Osteoblast (primary cell): Measurements from ENCODE around the gene HEXIM1. TPM values are rescaled to one million over a fixed set of nuclear protein-coding genes. Genes with fewer than 3 reads are reported as not detected.

Experiments used
- DNase-seq: peaks from one replicate; pipeline ENCODE4 v3.0.0; 2011; ENCODE audit warnings: low spot score, mixed read lengths; ENCODE audit not compliant: insufficient read length; ENCODE audit errors: missing footprints
- H2AFZ ChIP-seq: 2 replicates; pipeline ENCODE4 v1.6.0; 2011; ENCODE audit warnings: mild to moderate bottlenecking, low read length
- H3K27ac ChIP-seq: 2 replicates; pipeline ENCODE4 v1.5.1; 2011; ENCODE audit warnings: mild to moderate bottlenecking, low read depth, low read length, moderate library complexity
- H3K27me3 ChIP-seq: 2 replicates; pipeline ENCODE4 v1.6.0; 2012; ENCODE audit warnings: mild to moderate bottlenecking, control low read depth, inconsistent platforms, low read length, moderate library complexity; ENCODE audit not compliant: insufficient read depth
- H3K36me3 ChIP-seq: 2 replicates; pipeline ENCODE4 v1.5.1; 2011; ENCODE audit warnings: mild to moderate bottlenecking, low read length, control low read depth, moderate library complexity; ENCODE audit not compliant: insufficient read depth
- H3K4me1 ChIP-seq: 2 replicates; pipeline ENCODE4 v1.5.1; 2011; ENCODE audit warnings: mild to moderate bottlenecking, low read length, control low read depth, moderate library complexity; ENCODE audit not compliant: insufficient read depth
- H3K4me2 ChIP-seq: 2 replicates; pipeline ENCODE4 v1.6.0; 2011; ENCODE audit warnings: mild to moderate bottlenecking, low read length; ENCODE audit not compliant: insufficient read depth
- H3K4me3 ChIP-seq: fragments of 200-600 bp; sonication (generic); 3 replicates; pipeline ENCODE4 v1.5.1; 2012; ENCODE audit warnings: mild to moderate bottlenecking, low read length, inconsistent platforms; ENCODE audit not compliant: insufficient read depth
- H3K79me2 ChIP-seq: 2 replicates; pipeline ENCODE4 v1.6.0; 2012; ENCODE audit warnings: mild to moderate bottlenecking, low read length, control low read depth, inconsistent platforms; ENCODE audit not compliant: insufficient read depth
- H3K9me3 ChIP-seq: 2 replicates; pipeline ENCODE4 v1.5.1; 2011; ENCODE audit warnings: low read depth, low read length, control low read depth
- H4K20me1 ChIP-seq: 2 replicates; pipeline ENCODE4 v1.6.0; 2012; ENCODE audit warnings: mild to moderate bottlenecking, low read length, control low read depth; ENCODE audit not compliant: insufficient read depth
- CTCF ChIP-seq: IDR thresholded peaks from 2 replicates; pipeline ENCODE4 v1.5.1; 2011; ENCODE audit warnings: mild to moderate bottlenecking, low read depth, low read length, moderate library complexity; ENCODE audit errors: extremely low read depth
- total RNA-seq: library from RNA; depleted of rRNA; stranded (reverse); fragments of >200 nt; gene quantifications from 2 replicates; pipeline ENCODE4 v1.2.3, GENCODE V29; 2012

HEXIM1 gene
- total RNA-seq, 1 donor = 10.9 TPM

- H3K36me3 ChIP-seq = no peaks in the 10 kb centered on the region
- peak overlapping the region; percentile 81 for H3K27ac ChIP-seq
- H3K27me3 ChIP-seq = no peaks in the 10 kb centered on the region
- H2AFZ ChIP-seq = peak overlapping the region; percentile 77
- H3K9me3 ChIP-seq = no peaks in the 10 kb centered on the region
- H3K4me1 ChIP-seq = peaks cover 25% of the 10 kb centered on the region
- no peak for TF ChIP-seq CTCF
- H3K79me2 ChIP-seq = no peaks in the 10 kb centered on the region
- no peak for DNase-seq
- H4K20me1 ChIP-seq = no peaks in the 10 kb centered on the region
- peak overlapping the region; percentile 73 for H3K4me3 ChIP-seq
- H3K4me2 ChIP-seq = peak overlapping the region; percentile 80
Measured at GRCh38 chr17:45143094-45143670, 5.1 kb upstream of the HEXIM1 start.

- Histone ChIP-seq H3K79me2 (no peaks in the 10 kb centered on the region), H3K36me3 (no peaks in the 10 kb centered on the region), H3K9me3 (no peaks in the 10 kb centered on the region), H3K27me3 (no peaks in the 10 kb centered on the region), H3K4me1 (peaks cover 25% of the 10 kb centered on the region), H3K4me3 (peak overlapping the region; percentile 73), H2AFZ (peak overlapping the region; percentile 77), H3K27ac (peak overlapping the region; percentile 81), H3K4me2 (peak overlapping the region; percentile 80), H4K20me1 (peaks cover 1% of the 10 kb centered on the region)
- no peak for TF ChIP-seq CTCF
- DNase-seq = peak; percentile 99
Measured at GRCh38 chr17:45143767-45144198, 4.5 kb upstream of the HEXIM1 start.

- peaks cover 8% of the 10 kb centered on the region for H4K20me1 ChIP-seq
- TF ChIP-seq CTCF = no peak
- peak overlapping the region; percentile 81 for H3K27ac ChIP-seq
Measured at GRCh38 chr17:45144199-45145034, 3.9 kb upstream of the HEXIM1 start.

GRCh38 chr17:45145035-45145389 lies 3.3 kb upstream of the HEXIM1 start:
- no peak for DNase-seq
- H2AFZ ChIP-seq = peak overlapping the region; percentile 28

More at GRCh38 chr17:45144199-45145034, 3.9 kb upstream of the HEXIM1 start:
- no peaks in the 10 kb centered on the region for H3K36me3 ChIP-seq
- peak overlapping the region; percentile 73 for H3K4me3 ChIP-seq
- H2AFZ ChIP-seq = peak overlapping the region; percentile 77
- peak; percentile 94 for DNase-seq
- H3K79me2 ChIP-seq = peaks cover 5% of the 10 kb centered on the region
- H3K4me2 ChIP-seq = peak overlapping the region; percentile 80
- no peaks in the 10 kb centered on the region for H3K27me3 ChIP-seq
- peaks cover 25% of the 10 kb centered on the region for H3K4me1 ChIP-seq
- H3K9me3 ChIP-seq = no peaks in the 10 kb centered on the region

More at GRCh38 chr17:45145035-45145389, 3.3 kb upstream of the HEXIM1 start:
- Histone ChIP-seq H3K79me2 (peaks cover 11% of the 10 kb centered on the region), H3K9me3 (no peaks in the 10 kb centered on the region), H3K36me3 (no peaks in the 10 kb centered on the region), H3K4me1 (peaks cover 25% of the 10 kb centered on the region), H3K27me3 (no peaks in the 10 kb centered on the region), H3K4me3 (peak overlapping the region; percentile 73), H3K27ac (peak overlapping the region; percentile 74), H4K20me1 (peaks cover 14% of the 10 kb centered on the region), H3K4me2 (peak overlapping the region; percentile 80)
- TF ChIP-seq CTCF = no peak
